HG02571 (cell line): ENCODE data around the gene ABI2.
A peak's percentile ranks its signal among the peaks of the same experiment; 100 is the strongest.

Experiments used
- ATAC-seq: cut with Tn5 transposase; IDR thresholded peaks from one replicate; pipeline ENCODE4 v1.9.1; 2021; ENCODE audit warnings: mild to moderate bottlenecking, moderate library complexity; ENCODE audit not compliant: unreplicated experiment

ABI2 gene

GRCh38 chr2:203470371-203470770 lies 142.2 kb downstream of the ABI2 start:
- no peak for ATAC-seq

DNA sequence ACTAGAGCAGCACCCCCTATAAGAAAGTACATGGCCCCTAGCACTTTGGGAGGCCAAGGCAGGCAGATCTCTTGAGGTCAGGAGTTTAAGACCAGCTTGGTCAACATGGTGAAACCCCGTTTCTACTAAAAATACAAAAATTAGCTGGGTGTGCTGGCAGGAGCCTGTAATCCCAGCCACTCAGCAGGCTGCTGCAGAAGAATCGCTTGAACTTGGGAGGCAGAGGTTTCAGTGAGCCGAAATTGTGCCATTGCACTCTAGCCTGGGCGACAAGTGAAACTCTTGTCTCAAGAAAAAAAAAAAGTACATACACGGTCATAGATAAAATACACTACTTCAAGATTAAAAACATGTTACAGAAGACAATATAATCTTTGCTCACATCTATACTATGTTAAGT lies 143.1 kb downstream of the ABI2 start:
- ATAC-seq = no peak

DNA sequence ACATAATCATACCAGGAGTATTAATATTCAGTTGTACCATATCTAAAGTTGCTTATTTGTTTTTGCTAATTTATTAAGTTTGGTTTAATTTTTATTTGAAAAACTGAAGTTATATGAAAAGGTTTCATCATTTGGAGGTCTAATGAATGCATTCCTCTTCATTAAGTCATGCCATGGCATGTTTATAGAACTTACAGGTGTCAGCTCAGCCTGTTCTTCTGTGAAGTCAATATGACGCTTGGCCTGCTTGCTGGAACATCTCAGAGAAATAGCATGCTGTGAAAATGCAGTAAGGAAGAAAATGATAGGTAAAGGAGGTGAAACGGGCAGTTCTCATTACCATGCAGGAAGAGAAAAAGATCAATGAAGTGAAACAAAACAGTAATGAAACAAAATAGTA lies 148.7 kb downstream of the ABI2 start:
- ATAC-seq = no peak

GRCh38 chr2:203480623-203481022 lies 152.4 kb downstream of the ABI2 start:
- ATAC-seq = no peak

DNA sequence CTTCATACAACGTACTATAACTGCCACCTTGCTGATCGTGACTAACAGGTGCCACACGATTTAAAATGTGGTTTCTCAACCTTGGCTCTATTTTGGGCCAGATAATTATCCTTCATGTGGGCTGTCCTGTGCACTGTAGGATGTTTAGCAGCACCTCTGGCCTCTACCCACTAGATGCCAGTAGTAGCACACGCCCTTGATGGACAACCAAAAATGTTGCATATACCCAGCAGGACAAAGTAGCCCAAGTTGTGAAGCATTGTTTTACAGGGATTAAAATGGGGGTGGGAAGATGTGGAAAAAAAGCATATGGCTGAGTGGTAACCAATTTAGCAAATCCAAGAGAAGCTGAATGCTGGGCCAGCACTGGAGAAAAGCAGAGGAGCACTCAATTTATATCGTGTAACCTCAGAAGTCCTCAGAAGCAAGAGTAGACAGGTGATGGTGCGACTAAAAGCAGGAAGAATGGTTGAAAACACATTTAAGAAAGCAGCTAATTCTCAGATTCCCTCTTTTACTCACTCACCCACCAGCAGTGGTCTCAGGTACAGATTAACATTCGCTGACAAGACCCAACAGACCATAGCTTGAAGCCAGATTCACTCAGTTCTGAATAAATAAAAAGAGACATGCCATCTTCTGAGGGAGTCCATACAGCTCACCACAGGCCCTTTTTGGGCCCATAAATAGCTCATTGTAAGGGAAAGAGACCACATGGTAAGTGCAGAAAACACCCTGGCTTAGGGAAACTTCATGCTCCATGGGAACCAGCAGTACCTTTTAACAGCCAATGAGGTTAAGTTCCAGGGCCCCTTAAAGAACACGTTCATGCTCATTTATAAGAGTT lies 156.3 kb downstream of the ABI2 start:
- peak; percentile 80 for ATAC-seq

- ATAC-seq = no peak
Observed at GRCh38 chr2:203489531-203489930, 161.3 kb downstream of the ABI2 start.

- ATAC-seq = no peak
Observed at GRCh38 chr2:203490391-203490790, 162.2 kb downstream of the ABI2 start.

- no peak for ATAC-seq
Observed at GRCh38 chr2:203492965-203493364, 164.8 kb downstream of the ABI2 start.
